ENCODE results near the gene SDF2L1.

- TF ChIP-seq BHLHE40 (IDR thresholded peaks at IDR 0.05; ENCODE audit: borderline replicate concordance) = no peak
- no peak for TF ChIP-seq HDGF (IDR thresholded peaks at IDR 0.05; ENCODE audit: borderline replicate concordance)
- no peak for TF ChIP-seq LEF1 (IDR thresholded peaks at IDR 0.05; ENCODE audit: borderline replicate concordance)
- TF ChIP-seq CTBP1 (IDR thresholded peaks at IDR 0.05; ENCODE audit: borderline replicate concordance) = no peak
- TF ChIP-seq SP1 (IDR thresholded peaks at IDR 0.05) = no peak
- no peak for TF ChIP-seq FOXA1 (IDR thresholded peaks at IDR 0.05)
- no peak for TF ChIP-seq ZNF384 (IDR thresholded peaks at IDR 0.05)
- TF ChIP-seq TARDBP (IDR thresholded peaks at IDR 0.05) = no peak
- TF ChIP-seq NFRKB (IDR thresholded peaks at IDR 0.05) = no peak
These were observed 9.2 kb upstream of the SDF2L1 start for GRCh38 chr22:21632931-21633330.
